ENCODE measurements around the gene NACA2. TPM values are rescaled to one million over a fixed set of nuclear protein-coding genes. Genes with fewer than 3 reads are reported as not detected.

The NACA2 gene
- total RNA-seq, 1 donor from 2014 or later: not detected

DNA sequence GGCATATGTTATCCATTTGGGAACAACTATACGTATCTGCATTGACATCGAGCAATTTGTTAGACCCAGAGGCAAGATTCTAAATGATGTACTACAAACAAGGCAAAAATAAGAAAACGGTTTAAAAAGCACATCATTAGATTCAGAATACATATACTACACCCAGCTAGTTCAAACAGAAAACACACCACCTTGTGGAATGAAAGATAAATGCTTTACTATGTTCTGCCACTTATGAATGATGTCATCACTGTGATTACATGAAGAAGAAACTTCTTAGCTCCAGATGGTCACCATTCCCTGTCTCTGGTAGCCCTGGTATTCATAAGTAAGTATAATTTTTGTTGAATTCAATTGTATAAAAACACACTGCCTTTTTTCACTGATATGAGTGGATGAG, 7.8 kb downstream of the NACA2 start:
- Histone ChIP-seq H3K27me3 (no peaks in the 10 kb centered on the region), H3K4me3 (no peak overlapping the region), H3K4me1 (no peaks in the 10 kb centered on the region), H3K27ac (no peak overlapping the region), H3K36me3 (no peaks in the 10 kb centered on the region), H3K9me3 (no peaks in the 10 kb centered on the region)
- no peak for DNase-seq (ENCODE audit: low spot score in 2 of 2)
- TF ChIP-seq, protein P1, sequence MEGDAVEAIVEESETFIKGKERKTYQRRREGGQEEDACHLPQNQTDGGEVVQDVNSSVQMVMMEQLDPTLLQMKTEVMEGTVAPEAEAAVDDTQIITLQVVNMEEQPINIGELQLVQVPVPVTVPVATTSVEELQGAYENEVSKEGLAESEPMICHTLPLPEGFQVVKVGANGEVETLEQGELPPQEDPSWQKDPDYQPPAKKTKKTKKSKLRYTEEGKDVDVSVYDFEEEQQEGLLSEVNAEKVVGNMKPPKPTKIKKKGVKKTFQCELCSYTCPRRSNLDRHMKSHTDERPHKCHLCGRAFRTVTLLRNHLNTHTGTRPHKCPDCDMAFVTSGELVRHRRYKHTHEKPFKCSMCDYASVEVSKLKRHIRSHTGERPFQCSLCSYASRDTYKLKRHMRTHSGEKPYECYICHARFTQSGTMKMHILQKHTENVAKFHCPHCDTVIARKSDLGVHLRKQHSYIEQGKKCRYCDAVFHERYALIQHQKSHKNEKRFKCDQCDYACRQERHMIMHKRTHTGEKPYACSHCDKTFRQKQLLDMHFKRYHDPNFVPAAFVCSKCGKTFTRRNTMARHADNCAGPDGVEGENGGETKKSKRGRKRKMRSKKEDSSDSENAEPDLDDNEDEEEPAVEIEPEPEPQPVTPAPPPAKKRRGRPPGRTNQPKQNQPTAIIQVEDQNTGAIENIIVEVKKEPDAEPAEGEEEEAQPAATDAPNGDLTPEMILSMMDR (IDR thresholded peaks at IDR 0.05): peak in 1 of 3 experiments; percentile 8
- intact Hi-C loops (cut with DNase I): no loop called here

GRCh38 chr17:61582593-61582992, 8.4 kb downstream of the NACA2 start:
- intact Hi-C loops (cut with DNase I): no loop called here
- DNase-seq (ENCODE audit: low spot score in 2 of 2): no peak
- H3K27me3 ChIP-seq: no peaks in the 10 kb centered on the region
- H3K4me1 ChIP-seq: no peaks in the 10 kb centered on the region
- TF ChIP-seq, protein P1 (IDR thresholded peaks at IDR 0.05): no peak
- H3K27ac ChIP-seq: no peak overlapping the region
- no peaks in the 10 kb centered on the region for H3K36me3 ChIP-seq
- no peak overlapping the region for H3K4me3 ChIP-seq
- H3K9me3 ChIP-seq: no peaks in the 10 kb centered on the region

DNA sequence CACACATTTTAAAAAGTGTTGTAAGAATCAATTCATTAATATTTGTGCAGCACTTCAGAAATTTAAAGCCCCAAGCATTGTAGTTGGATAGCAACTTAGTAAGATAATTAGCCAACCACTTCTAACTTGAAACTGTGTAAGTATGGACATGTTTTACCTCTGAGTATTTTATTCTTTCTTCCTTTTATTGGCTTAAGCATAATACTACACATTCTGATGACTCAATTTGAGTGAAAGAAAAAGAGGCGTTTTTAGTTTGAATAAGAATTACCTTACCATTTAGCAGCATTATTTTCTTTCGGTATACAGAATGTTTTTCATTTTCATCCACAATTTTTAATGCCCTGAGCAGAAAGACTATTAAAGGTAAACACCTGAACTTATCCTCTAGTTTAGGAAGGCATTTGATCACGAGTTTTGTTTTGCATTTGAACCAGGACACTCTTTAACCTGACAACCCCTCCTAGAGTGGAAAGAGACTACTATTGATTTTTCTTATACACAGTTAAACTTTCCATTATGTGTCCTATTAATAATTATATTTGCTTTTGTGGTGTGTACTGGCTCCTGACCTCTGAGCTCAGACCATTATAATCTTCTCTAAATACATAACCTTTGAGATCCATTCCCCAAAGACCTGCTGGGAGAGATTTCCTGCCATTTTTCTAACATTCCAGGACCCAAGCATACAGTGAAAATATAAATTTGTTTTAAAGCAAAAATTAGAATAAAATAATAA, 9.2 kb downstream of the NACA2 start:
- no peak for DNase-seq (ENCODE audit: low spot score in 2 of 2)
- no peaks in the 10 kb centered on the region for H3K4me1 ChIP-seq
- intact Hi-C loops (cut with DNase I): no loop called here
- no peak overlapping the region for H3K4me3 ChIP-seq
- TF ChIP-seq, protein P1 (IDR thresholded peaks at IDR 0.05): no peak
- no peaks in the 10 kb centered on the region for H3K36me3 ChIP-seq
- no peak overlapping the region for H3K27ac ChIP-seq
- H3K9me3 ChIP-seq: no peaks in the 10 kb centered on the region
- no peaks in the 10 kb centered on the region for H3K27me3 ChIP-seq

GRCh38 chr17:61580502-61580901, 10.5 kb downstream of the NACA2 start:
- Histone ChIP-seq H3K4me1 (no peaks in the 10 kb centered on the region), H3K4me3 (no peak overlapping the region), H3K9me3 (no peaks in the 10 kb centered on the region), H3K27ac (no peak overlapping the region), H3K27me3 (no peaks in the 10 kb centered on the region), H3K36me3 (no peaks in the 10 kb centered on the region)
- no peak for DNase-seq (ENCODE audit: low spot score in 2 of 2)
- intact Hi-C loops (cut with DNase I): no loop called here
- TF ChIP-seq, protein P1 (IDR thresholded peaks at IDR 0.05): no peak

DNA sequence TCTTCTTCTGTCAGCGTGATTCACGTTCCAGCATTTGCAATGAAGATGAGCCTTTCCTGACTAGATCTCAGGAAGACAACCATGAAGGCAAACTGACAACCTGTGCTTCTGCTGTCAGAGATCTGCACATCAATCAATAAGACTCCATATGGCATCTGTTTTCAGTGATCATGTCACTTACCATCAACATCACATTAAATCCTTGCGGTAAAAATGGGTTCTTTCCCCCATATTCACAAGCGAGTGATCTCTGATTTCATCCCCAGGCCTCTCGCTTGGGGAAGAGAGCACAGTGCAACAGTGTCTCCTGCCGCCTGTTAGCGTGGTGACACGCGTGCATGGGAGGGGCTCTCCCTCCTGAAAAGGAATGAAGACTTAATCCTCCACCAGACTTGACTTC, 11.1 kb downstream of the NACA2 start:
- Histone ChIP-seq H3K27ac (no peak overlapping the region), H3K4me3 (no peak overlapping the region), H3K27me3 (no peaks in the 10 kb centered on the region), H3K36me3 (no peaks in the 10 kb centered on the region), H3K4me1 (no peaks in the 10 kb centered on the region), H3K9me3 (no peaks in the 10 kb centered on the region)
- intact Hi-C loops (cut with DNase I): no loop called here
- DNase-seq (ENCODE audit: low spot score in 2 of 2): no peak
- TF ChIP-seq, protein P1 (IDR thresholded peaks at IDR 0.05): no peak
